Neural cell (in vitro differentiated cells): ENCODE measurements around the gene RASSF4. TPM values are rescaled to one million over a fixed set of nuclear protein-coding genes. Genes with fewer than 3 reads are reported as not detected.

ENCODE experiments used
- H2AFZ ChIP-seq: fragments of 200-600, 300-800 bp; sonication (generic), shearing (Covaris generic); 2 replicates; pipeline ENCODE4 v1.6.0; 2014; ENCODE audit warnings: low read depth, mild to moderate bottlenecking, antibody characterized with exemption, low read length, moderate library complexity
- H3F3A ChIP-seq: fragments of 200-600 bp; shearing (Covaris generic); 2 replicates; pipeline ENCODE4 v1.6.1; 2016; ENCODE audit warnings: mild to moderate bottlenecking, moderate library complexity, mixed read lengths, antibody characterized with exemption, low read length; ENCODE audit not compliant: insufficient read depth, poor library complexity, severe bottlenecking
- H3K27ac ChIP-seq: fragments of 200-600, 300-800 bp; sonication (generic), shearing (Covaris generic); 2 replicates; pipeline ENCODE4 v1.5.1; 2014; ENCODE audit warnings: mild to moderate bottlenecking, low read length, moderate library complexity
- H3K27me3 ChIP-seq: fragments of 300-800, 200-600 bp; sonication (generic), shearing (Covaris generic); 2 replicates; pipeline ENCODE4 v1.6.0; 2014; ENCODE audit warnings: mild to moderate bottlenecking, low read depth, low read length, moderate library complexity; ENCODE audit not compliant: insufficient read depth
- H3K36me3 ChIP-seq: fragments of 300-800, 200-600 bp; sonication (generic), shearing (Covaris generic); 2 replicates; pipeline ENCODE4 v1.5.1; 2014; ENCODE audit warnings: mild to moderate bottlenecking, antibody characterized with exemption, low read length, moderate library complexity; ENCODE audit not compliant: insufficient read depth
- H3K4me2 ChIP-seq: fragments of 300-800, 200-600 bp; sonication (generic), shearing (Covaris generic); 2 replicates; pipeline ENCODE4 v1.6.0; 2014; ENCODE audit warnings: mild to moderate bottlenecking, low read length
- H3K4me3 ChIP-seq: fragments of 300-800, 200-600 bp; sonication (generic), shearing (Covaris generic); 2 replicates; pipeline ENCODE4 v1.5.1; 2014; ENCODE audit warnings: mild to moderate bottlenecking, low read length, moderate library complexity
- H3K79me2 ChIP-seq: fragments of 200-600 bp; shearing (Covaris generic); replicated peaks from 2 replicates; pipeline ENCODE4 v1.6.0; 2014; ENCODE audit warnings: mild to moderate bottlenecking, low read length, moderate library complexity; ENCODE audit not compliant: insufficient read depth
- H3K9ac ChIP-seq: fragments of 300-800, 200-600 bp; sonication (generic), shearing (Covaris generic); 2 replicates; pipeline ENCODE4 v1.6.1; 2016; ENCODE audit warnings: mild to moderate bottlenecking, low read length, mixed read lengths
- H3K9me2 ChIP-seq: fragments of 200-600 bp; shearing (Covaris generic); 2 replicates; pipeline ENCODE4 v1.6.1; 2016; ENCODE audit warnings: mild to moderate bottlenecking, low read length, mixed read lengths; ENCODE audit not compliant: insufficient read depth
- H3K9me3 ChIP-seq: fragments of 200-600, 300-800 bp; sonication (generic), shearing (Covaris generic); 2 replicates; pipeline ENCODE4 v1.6.1; 2016; ENCODE audit warnings: mild to moderate bottlenecking, mixed run types, low read length, moderate library complexity, mixed read lengths
- H4K20me1 ChIP-seq: fragments of 200-600 bp; shearing (Covaris generic); 2 replicates; pipeline ENCODE4 v1.6.1; 2016; ENCODE audit warnings: mild to moderate bottlenecking, mixed run types; ENCODE audit not compliant: insufficient read depth
- EP300 ChIP-seq: fragments of 450-650 bp; conservative IDR thresholded peaks from 2 replicates; pipeline ENCODE4 v1.6.1; 2014; ENCODE audit warnings: antibody characterized with exemption, mild to moderate bottlenecking, moderate library complexity; ENCODE audit not compliant: poor library complexity, severe bottlenecking
- EZH2 ChIP-seq: fragments of 200-600, 300-800 bp; shearing (Covaris generic), sonication (generic); IDR thresholded peaks from 2 replicates; pipeline ENCODE4 v1.6.1; 2014; ENCODE audit warnings: antibody characterized with exemption, low read length, borderline replicate concordance, mild to moderate bottlenecking; ENCODE audit not compliant: insufficient read depth, poor library complexity, severe bottlenecking
- MXI1 ChIP-seq: fragments of 450-650 bp; conservative IDR thresholded peaks from 2 replicates; pipeline ENCODE4 v1.6.1; 2014; ENCODE audit warnings: antibody characterized with exemption, mild to moderate bottlenecking; ENCODE audit not compliant: poor library complexity, severe bottlenecking
- POLR2AphosphoS5 ChIP-seq: IDR thresholded peaks from 2 replicates; pipeline ENCODE4 v1.6.1; 2012
- RAD21 ChIP-seq: fragments of 450-650 bp; conservative IDR thresholded peaks from 2 replicates; pipeline ENCODE4 v1.6.1; 2014; ENCODE audit warnings: antibody characterized with exemption, mild to moderate bottlenecking, moderate library complexity
- SMC3 ChIP-seq: fragments of 450-650 bp; conservative IDR thresholded peaks from 2 replicates; pipeline ENCODE4 v1.6.1; 2014; ENCODE audit warnings: antibody characterized with exemption, mild to moderate bottlenecking, moderate library complexity; ENCODE audit not compliant: poor library complexity
- TAF1 ChIP-seq: IDR thresholded peaks from 2 replicates; pipeline ENCODE4 v1.6.1; 2012; ENCODE audit warnings: low read depth
- polyA plus RNA-seq: library from polyadenylated mRNA; depleted of rRNA; stranded (reverse); fragments of >200 nt; gene quantifications from 2 replicates; pipeline ENCODE4 v1.2.3, GENCODE V29; 2014
- TF ChIP-seq, protein P1 (sequence below): fragments of 450-650 bp; IDR thresholded peaks from 2 replicates; pipeline ENCODE4 v1.5.1; 2014; ENCODE audit warnings: antibody characterized with exemption, mild to moderate bottlenecking, moderate library complexity; ENCODE audit not compliant: poor library complexity, severe bottlenecking
- TF ChIP-seq, protein P2 (sequence below): IDR thresholded peaks from 2 replicates; pipeline ENCODE4 v1.6.1; 2012; ENCODE audit warnings: borderline replicate concordance

Gene RASSF4
- polyA plus RNA-seq, 1 donor from 2014 or later: 10.2 TPM

DNA sequence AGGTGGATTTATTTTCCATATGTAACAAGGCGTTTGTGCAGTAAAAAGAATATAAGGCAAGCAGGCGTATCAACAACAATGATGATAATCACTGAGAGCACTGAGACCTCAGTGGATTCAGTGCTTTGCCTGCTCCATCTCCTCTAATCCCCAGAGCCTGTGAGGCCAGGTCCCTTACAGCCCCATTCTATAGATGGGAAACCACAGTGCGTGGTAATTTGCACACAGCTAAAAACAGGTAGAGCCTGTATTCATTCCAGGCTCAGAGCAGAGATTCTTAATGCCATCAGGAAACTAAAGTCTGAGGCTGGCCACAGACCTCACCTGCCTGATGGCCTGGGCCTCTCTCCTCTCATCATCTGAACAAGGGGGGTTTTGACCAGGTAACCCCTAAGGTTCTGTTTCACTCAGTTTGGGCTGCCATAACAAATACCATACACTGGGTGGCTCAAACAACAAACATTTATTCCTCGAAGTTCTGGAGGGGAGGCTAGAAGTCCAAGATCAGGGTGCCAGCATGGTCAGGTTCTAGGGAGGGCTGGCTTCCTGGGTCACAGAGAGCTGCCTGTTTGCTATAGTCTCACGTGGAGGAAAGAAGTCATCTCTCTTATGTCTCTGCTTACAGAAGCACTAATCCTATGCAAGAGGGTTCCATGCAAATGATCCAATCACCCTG is 10.3 kb upstream of the RASSF4 start:
- H3K27me3 ChIP-seq: no peaks in the 10 kb centered on the region
- TF ChIP-seq EZH2 (no peak), EP300 (no peak), TAF1 (no peak), POLR2AphosphoS5 (no peak), MXI1 (no peak), RAD21 (no peak), SMC3 (no peak)
- TF ChIP-seq, protein P1, sequence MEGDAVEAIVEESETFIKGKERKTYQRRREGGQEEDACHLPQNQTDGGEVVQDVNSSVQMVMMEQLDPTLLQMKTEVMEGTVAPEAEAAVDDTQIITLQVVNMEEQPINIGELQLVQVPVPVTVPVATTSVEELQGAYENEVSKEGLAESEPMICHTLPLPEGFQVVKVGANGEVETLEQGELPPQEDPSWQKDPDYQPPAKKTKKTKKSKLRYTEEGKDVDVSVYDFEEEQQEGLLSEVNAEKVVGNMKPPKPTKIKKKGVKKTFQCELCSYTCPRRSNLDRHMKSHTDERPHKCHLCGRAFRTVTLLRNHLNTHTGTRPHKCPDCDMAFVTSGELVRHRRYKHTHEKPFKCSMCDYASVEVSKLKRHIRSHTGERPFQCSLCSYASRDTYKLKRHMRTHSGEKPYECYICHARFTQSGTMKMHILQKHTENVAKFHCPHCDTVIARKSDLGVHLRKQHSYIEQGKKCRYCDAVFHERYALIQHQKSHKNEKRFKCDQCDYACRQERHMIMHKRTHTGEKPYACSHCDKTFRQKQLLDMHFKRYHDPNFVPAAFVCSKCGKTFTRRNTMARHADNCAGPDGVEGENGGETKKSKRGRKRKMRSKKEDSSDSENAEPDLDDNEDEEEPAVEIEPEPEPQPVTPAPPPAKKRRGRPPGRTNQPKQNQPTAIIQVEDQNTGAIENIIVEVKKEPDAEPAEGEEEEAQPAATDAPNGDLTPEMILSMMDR: no peak
- TF ChIP-seq, protein P2, sequence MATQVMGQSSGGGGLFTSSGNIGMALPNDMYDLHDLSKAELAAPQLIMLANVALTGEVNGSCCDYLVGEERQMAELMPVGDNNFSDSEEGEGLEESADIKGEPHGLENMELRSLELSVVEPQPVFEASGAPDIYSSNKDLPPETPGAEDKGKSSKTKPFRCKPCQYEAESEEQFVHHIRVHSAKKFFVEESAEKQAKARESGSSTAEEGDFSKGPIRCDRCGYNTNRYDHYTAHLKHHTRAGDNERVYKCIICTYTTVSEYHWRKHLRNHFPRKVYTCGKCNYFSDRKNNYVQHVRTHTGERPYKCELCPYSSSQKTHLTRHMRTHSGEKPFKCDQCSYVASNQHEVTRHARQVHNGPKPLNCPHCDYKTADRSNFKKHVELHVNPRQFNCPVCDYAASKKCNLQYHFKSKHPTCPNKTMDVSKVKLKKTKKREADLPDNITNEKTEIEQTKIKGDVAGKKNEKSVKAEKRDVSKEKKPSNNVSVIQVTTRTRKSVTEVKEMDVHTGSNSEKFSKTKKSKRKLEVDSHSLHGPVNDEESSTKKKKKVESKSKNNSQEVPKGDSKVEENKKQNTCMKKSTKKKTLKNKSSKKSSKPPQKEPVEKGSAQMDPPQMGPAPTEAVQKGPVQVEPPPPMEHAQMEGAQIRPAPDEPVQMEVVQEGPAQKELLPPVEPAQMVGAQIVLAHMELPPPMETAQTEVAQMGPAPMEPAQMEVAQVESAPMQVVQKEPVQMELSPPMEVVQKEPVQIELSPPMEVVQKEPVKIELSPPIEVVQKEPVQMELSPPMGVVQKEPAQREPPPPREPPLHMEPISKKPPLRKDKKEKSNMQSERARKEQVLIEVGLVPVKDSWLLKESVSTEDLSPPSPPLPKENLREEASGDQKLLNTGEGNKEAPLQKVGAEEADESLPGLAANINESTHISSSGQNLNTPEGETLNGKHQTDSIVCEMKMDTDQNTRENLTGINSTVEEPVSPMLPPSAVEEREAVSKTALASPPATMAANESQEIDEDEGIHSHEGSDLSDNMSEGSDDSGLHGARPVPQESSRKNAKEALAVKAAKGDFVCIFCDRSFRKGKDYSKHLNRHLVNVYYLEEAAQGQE: no peak
- no peaks in the 10 kb centered on the region for H3F3A ChIP-seq
- no peak overlapping the region for H3K4me2 ChIP-seq
- H3K36me3 ChIP-seq: no peaks in the 10 kb centered on the region
- H3K4me3 ChIP-seq: no peak overlapping the region
- no peaks in the 10 kb centered on the region for H4K20me1 ChIP-seq
- no peak overlapping the region for H3K9ac ChIP-seq
- H3K9me3 ChIP-seq: no peaks in the 10 kb centered on the region
- no peaks in the 10 kb centered on the region for H3K9me2 ChIP-seq
- H3K27ac ChIP-seq: no peak overlapping the region
- no peak overlapping the region for H2AFZ ChIP-seq
- H3K79me2 ChIP-seq: no peaks in the 10 kb centered on the region

DNA sequence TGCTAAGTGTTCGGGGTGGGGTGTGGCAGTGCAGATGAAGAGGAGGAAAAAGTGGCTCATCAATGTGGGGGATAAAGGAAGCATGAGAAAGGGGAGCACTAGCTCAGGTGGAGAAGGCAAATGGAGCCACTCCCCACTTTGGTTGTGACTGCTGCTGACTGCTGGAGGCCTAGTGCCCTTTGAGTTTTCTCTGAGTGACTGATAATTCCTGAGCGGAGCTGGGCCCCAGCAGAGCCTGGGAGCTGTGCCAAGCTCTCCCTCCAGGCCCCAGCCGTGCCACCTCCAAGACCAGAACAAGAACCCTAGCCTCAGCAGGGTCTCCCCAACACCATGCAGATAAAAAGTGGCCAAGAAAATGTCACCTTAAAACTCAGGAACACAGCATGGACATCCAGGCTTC is 9.7 kb upstream of the RASSF4 start:
- Histone ChIP-seq H3K4me2 (no peak overlapping the region), H3K9ac (no peak overlapping the region), H3K9me2 (no peaks in the 10 kb centered on the region), H2AFZ (no peak overlapping the region), H3F3A (no peaks in the 10 kb centered on the region), H3K27ac (no peak overlapping the region), H3K27me3 (no peaks in the 10 kb centered on the region), H3K79me2 (no peaks in the 10 kb centered on the region), H4K20me1 (no peaks in the 10 kb centered on the region), H3K36me3 (no peaks in the 10 kb centered on the region), H3K4me3 (no peak overlapping the region), H3K9me3 (no peaks in the 10 kb centered on the region)
- no peak for TF ChIP-seq TAF1
- TF ChIP-seq, protein P2: no peak
- no peak for TF ChIP-seq RAD21
- TF ChIP-seq, protein P1: no peak
- TF ChIP-seq EP300: no peak
